ENCODE results near the gene TMEM82.

DNA sequence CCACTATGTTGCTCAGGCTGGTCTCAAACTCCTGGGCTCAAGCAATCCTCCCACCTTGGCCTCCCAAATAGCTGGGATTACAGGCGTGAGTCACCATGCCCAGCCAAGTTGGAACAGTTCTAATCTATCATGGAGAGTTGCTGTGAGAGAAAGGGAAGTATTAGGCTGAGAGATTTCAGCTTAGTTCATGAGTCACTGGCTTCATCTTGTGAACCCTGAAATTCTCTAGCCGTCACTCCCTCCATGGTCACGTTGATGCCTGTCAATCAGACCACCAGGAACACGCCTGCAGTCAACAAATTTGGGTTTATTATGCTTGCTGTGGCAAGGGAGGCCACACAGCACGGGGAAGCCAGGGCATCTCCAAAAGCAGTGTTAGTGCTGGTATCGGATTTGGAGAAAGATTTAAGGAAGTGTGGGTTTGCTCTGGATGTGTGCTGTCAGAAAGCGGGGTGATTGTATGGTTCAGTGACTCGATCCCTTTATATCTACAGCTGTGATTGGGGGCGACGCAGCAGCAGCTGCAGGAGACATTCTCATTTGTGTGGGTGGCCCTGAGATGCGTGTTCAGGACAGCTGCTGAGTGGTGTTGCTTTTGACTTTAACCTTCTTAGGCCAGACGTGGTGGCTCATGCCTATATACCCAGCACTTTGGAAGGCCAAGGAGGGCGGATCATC lies 46.5 kb downstream of the TMEM82 start:
- TF ChIP-seq, protein P1, sequence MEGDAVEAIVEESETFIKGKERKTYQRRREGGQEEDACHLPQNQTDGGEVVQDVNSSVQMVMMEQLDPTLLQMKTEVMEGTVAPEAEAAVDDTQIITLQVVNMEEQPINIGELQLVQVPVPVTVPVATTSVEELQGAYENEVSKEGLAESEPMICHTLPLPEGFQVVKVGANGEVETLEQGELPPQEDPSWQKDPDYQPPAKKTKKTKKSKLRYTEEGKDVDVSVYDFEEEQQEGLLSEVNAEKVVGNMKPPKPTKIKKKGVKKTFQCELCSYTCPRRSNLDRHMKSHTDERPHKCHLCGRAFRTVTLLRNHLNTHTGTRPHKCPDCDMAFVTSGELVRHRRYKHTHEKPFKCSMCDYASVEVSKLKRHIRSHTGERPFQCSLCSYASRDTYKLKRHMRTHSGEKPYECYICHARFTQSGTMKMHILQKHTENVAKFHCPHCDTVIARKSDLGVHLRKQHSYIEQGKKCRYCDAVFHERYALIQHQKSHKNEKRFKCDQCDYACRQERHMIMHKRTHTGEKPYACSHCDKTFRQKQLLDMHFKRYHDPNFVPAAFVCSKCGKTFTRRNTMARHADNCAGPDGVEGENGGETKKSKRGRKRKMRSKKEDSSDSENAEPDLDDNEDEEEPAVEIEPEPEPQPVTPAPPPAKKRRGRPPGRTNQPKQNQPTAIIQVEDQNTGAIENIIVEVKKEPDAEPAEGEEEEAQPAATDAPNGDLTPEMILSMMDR (conservative IDR thresholded peaks at IDR 0.05; ENCODE audit: low read depth in 2 of 2) = no peak
- TF ChIP-seq JUNB (IDR thresholded peaks at IDR 0.05; ENCODE audit: unreplicated experiment) = no peak
- no peak for TF ChIP-seq EZH2 (IDR thresholded peaks at IDR 0.05; ENCODE audit: low read depth, unreplicated experiment)
- no peak for TF ChIP-seq POLR2AphosphoS5 (IDR thresholded peaks at IDR 0.05; ENCODE audit: low read depth)
- TF ChIP-seq EZH2phosphoT487 (IDR thresholded peaks at IDR 0.05; ENCODE audit: unreplicated experiment) = no peak
- TF ChIP-seq, protein P2, sequence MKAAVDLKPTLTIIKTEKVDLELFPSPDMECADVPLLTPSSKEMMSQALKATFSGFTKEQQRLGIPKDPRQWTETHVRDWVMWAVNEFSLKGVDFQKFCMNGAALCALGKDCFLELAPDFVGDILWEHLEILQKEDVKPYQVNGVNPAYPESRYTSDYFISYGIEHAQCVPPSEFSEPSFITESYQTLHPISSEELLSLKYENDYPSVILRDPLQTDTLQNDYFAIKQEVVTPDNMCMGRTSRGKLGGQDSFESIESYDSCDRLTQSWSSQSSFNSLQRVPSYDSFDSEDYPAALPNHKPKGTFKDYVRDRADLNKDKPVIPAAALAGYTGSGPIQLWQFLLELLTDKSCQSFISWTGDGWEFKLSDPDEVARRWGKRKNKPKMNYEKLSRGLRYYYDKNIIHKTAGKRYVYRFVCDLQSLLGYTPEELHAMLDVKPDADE (IDR thresholded peaks at IDR 0.05) = no peak
- TF ChIP-seq, protein P3, sequence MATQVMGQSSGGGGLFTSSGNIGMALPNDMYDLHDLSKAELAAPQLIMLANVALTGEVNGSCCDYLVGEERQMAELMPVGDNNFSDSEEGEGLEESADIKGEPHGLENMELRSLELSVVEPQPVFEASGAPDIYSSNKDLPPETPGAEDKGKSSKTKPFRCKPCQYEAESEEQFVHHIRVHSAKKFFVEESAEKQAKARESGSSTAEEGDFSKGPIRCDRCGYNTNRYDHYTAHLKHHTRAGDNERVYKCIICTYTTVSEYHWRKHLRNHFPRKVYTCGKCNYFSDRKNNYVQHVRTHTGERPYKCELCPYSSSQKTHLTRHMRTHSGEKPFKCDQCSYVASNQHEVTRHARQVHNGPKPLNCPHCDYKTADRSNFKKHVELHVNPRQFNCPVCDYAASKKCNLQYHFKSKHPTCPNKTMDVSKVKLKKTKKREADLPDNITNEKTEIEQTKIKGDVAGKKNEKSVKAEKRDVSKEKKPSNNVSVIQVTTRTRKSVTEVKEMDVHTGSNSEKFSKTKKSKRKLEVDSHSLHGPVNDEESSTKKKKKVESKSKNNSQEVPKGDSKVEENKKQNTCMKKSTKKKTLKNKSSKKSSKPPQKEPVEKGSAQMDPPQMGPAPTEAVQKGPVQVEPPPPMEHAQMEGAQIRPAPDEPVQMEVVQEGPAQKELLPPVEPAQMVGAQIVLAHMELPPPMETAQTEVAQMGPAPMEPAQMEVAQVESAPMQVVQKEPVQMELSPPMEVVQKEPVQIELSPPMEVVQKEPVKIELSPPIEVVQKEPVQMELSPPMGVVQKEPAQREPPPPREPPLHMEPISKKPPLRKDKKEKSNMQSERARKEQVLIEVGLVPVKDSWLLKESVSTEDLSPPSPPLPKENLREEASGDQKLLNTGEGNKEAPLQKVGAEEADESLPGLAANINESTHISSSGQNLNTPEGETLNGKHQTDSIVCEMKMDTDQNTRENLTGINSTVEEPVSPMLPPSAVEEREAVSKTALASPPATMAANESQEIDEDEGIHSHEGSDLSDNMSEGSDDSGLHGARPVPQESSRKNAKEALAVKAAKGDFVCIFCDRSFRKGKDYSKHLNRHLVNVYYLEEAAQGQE (IDR thresholded peaks at IDR 0.05; ENCODE audit: unreplicated experiment) = no peak
- TF ChIP-seq ZNF331 (CRISPR knock-in tag; IDR thresholded peaks at IDR 0.05; ENCODE audit: low read depth) = no peak
- no peak for TF ChIP-seq STAT1 (IDR thresholded peaks at IDR 0.05; ENCODE audit: unreplicated experiment)
- TF ChIP-seq, protein P4, sequence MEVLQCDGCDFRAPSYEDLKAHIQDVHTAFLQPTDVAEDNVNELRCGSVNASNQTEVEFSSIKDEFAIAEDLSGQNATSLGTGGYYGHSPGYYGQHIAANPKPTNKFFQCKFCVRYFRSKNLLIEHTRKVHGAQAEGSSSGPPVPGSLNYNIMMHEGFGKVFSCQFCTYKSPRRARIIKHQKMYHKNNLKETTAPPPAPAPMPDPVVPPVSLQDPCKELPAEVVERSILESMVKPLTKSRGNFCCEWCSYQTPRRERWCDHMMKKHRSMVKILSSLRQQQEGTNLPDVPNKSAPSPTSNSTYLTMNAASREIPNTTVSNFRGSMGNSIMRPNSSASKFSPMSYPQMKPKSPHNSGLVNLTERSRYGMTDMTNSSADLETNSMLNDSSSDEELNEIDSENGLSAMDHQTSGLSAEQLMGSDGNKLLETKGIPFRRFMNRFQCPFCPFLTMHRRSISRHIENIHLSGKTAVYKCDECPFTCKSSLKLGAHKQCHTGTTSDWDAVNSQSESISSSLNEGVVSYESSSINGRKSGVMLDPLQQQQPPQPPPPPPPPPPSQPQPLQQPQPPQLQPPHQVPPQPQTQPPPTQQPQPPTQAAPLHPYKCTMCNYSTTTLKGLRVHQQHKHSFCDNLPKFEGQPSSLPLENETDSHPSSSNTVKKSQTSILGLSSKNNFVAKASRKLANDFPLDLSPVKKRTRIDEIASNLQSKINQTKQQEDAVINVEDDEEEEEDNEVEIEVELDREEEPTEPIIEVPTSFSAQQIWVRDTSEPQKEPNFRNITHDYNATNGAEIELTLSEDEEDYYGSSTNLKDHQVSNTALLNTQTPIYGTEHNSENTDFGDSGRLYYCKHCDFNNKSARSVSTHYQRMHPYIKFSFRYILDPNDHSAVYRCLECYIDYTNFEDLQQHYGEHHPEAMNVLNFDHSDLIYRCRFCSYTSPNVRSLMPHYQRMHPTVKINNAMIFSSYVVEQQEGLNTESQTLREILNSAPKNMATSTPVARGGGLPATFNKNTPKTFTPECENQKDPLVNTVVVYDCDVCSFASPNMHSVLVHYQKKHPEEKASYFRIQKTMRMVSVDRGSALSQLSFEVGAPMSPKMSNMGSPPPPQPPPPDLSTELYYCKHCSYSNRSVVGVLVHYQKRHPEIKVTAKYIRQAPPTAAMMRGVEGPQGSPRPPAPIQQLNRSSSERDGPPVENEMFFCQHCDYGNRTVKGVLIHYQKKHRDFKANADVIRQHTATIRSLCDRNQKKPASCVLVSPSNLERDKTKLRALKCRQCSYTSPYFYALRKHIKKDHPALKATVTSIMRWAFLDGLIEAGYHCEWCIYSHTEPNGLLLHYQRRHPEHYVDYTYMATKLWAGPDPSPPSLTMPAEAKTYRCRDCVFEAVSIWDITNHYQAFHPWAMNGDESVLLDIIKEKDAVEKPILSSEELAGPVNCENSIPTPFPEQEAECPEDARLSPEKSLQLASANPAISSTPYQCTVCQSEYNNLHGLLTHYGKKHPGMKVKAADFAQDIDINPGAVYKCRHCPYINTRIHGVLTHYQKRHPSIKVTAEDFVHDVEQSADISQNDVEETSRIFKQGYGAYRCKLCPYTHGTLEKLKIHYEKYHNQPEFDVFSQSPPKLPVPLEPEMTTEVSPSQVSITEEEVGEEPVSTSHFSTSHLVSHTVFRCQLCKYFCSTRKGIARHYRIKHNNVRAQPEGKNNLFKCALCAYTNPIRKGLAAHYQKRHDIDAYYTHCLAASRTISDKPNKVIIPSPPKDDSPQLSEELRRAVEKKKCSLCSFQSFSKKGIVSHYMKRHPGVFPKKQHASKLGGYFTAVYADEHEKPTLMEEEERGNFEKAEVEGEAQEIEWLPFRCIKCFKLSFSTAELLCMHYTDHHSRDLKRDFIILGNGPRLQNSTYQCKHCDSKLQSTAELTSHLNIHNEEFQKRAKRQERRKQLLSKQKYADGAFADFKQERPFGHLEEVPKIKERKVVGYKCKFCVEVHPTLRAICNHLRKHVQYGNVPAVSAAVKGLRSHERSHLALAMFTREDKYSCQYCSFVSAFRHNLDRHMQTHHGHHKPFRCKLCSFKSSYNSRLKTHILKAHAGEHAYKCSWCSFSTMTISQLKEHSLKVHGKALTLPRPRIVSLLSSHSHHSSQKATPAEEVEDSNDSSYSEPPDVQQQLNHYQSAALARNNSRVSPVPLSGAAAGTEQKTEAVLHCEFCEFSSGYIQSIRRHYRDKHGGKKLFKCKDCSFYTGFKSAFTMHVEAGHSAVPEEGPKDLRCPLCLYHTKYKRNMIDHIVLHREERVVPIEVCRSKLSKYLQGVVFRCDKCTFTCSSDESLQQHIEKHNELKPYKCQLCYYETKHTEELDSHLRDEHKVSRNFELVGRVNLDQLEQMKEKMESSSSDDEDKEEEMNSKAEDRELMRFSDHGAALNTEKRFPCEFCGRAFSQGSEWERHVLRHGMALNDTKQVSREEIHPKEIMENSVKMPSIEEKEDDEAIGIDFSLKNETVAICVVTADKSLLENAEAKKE (CRISPR knock-in tag; IDR thresholded peaks at IDR 0.05) = no peak

Data from GM23338 (cell line).